Measurements from ENCODE around the gene LSM2.
"Not testable (repeated sequence)": the region's sequence is repeated elsewhere in the genome, so short reads cannot be mapped to it uniquely, and the experiment has no call there.

LSM2 gene

GRCh38 chr6:31797588-31797987 lies 9.2 kb downstream of the LSM2 start:
- DNase-seq (ENCODE audit: low spot score) = no peak

- DNase-seq (ENCODE audit: low spot score) = no peak
Observed at GRCh38 chr6:31796993-31797385, 9.8 kb downstream of the LSM2 start.

- DNase-seq (ENCODE audit: low spot score) = peak; percentile 92
Observed at GRCh38 chr6:31795616-31796298, 11.0 kb downstream of the LSM2 start, which contains the start of gene VARS1. Gene VARS1 (minus strand): TSS chr6:31795752. CDS start chr6:31795217, 535 bp downstream.

- DNase-seq (ENCODE audit: low spot score) = no peak
Observed at GRCh38 chr6:31794866-31795615, 11.7 kb downstream of the LSM2 start.

GRCh38 chr6:31794294-31794865 lies 12.4 kb downstream of the LSM2 start:
- DNase-seq (ENCODE audit: low spot score) = no peak

- not testable (repeated sequence) for DNase-seq (ENCODE audit: low spot score)
Observed at GRCh38 chr6:31793927-31794245, 12.9 kb downstream of the LSM2 start.

GRCh38 chr6:31792761-31793171 lies 14.0 kb downstream of the LSM2 start:
- no peak for DNase-seq (ENCODE audit: low spot score)

- DNase-seq (ENCODE audit: low spot score) = no peak
Observed at GRCh38 chr6:31792090-31792374, 14.7 kb downstream of the LSM2 start.

GRCh38 chr6:31791324-31792089 lies 15.3 kb downstream of the LSM2 start:
- peak; percentile 72 for DNase-seq (ENCODE audit: low spot score)

GRCh38 chr6:31785475-31785874 lies 21.3 kb downstream of the LSM2 start:
- no peak for DNase-seq (ENCODE audit: low spot score)

GRCh38 chr6:31784098-31784925 lies 22.5 kb downstream of the LSM2 start:
- DNase-seq (ENCODE audit: low spot score) = no peak

- no peak for DNase-seq (ENCODE audit: low spot score)
Observed at GRCh38 chr6:31782126-31782855, 24.5 kb downstream of the LSM2 start.

GRCh38 chr6:31781244-31782125 lies 25.3 kb downstream of the LSM2 start:
- no peak for DNase-seq (ENCODE audit: low spot score)

GRCh38 chr6:31780507-31781243 lies 26.1 kb downstream of the LSM2 start:
- no peak for DNase-seq (ENCODE audit: low spot score)

- no peak for DNase-seq (ENCODE audit: low spot score)
Observed at GRCh38 chr6:31779908-31780307, 26.9 kb downstream of the LSM2 start.

- DNase-seq (ENCODE audit: low spot score) = no peak
Observed at GRCh38 chr6:31778999-31779885, 27.5 kb downstream of the LSM2 start.

GRCh38 chr6:31778193-31778592 lies 28.6 kb downstream of the LSM2 start:
- no peak for DNase-seq (ENCODE audit: low spot score)

- no peak for DNase-seq (ENCODE audit: low spot score)
Observed at GRCh38 chr6:31777667-31778050, 29.1 kb downstream of the LSM2 start.
